GM10248 (cell line): ENCODE measurements around the gene LHX4.

Source experiments
- CTCF ChIA-PET: fragments of 300-600 bp; sonication (Branson Sonifier 250); formaldehyde crosslinking; extraction: SDS; loops from one replicate; lab custom pipeline; 2021; ENCODE audit warnings: antibody characterized with exemption; lab: Yijun Ruan, JAX
- POLR2A ChIA-PET: fragments of 350-650 bp; sonication (Branson Sonifier 250); formaldehyde crosslinking; extraction: SDS; loops from one replicate; lab custom pipeline; 2020; ENCODE audit warnings: antibody characterized with exemption; lab: Yijun Ruan, JAX
- DNase-seq: peaks from one replicate; pipeline ENCODE4 v3.0.0; 2012; ENCODE audit errors: extremely low spot score
- TF ChIP-seq, protein P1 (sequence below): IDR thresholded peaks from 2 replicates; pipeline ENCODE4 v1.5.1; 2012; ENCODE audit warnings: mild to moderate bottlenecking, low read depth; ENCODE audit errors: extremely low read depth, missing control alignments, control extremely low read depth

LHX4 gene

GRCh38 chr1:180195916-180196315 is 34.1 kb upstream of the LHX4 start:
- TF ChIP-seq, protein P1, sequence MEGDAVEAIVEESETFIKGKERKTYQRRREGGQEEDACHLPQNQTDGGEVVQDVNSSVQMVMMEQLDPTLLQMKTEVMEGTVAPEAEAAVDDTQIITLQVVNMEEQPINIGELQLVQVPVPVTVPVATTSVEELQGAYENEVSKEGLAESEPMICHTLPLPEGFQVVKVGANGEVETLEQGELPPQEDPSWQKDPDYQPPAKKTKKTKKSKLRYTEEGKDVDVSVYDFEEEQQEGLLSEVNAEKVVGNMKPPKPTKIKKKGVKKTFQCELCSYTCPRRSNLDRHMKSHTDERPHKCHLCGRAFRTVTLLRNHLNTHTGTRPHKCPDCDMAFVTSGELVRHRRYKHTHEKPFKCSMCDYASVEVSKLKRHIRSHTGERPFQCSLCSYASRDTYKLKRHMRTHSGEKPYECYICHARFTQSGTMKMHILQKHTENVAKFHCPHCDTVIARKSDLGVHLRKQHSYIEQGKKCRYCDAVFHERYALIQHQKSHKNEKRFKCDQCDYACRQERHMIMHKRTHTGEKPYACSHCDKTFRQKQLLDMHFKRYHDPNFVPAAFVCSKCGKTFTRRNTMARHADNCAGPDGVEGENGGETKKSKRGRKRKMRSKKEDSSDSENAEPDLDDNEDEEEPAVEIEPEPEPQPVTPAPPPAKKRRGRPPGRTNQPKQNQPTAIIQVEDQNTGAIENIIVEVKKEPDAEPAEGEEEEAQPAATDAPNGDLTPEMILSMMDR, result no peak
- DNase-seq, result no peak
- ChIA-PET CTCF (interaction anchor here (2.3 to 4.1 kb wide), 3 partner anchors 8 to 17 kb away, joined by 8 to 30 read pairs (median 18); no protein-coding TSS in a partner anchor), POLR2A (no interaction called here)

- POLR2A ChIA-PET, result no interaction called here
- no peak for DNase-seq
- CTCF ChIA-PET, result interaction anchor here (1.6 to 4.1 kb wide), 5 partner anchors 9 to 329 kb away, joined by 7 to 30 read pairs (median 8); no protein-coding TSS in a partner anchor
- TF ChIP-seq, protein P1, result no peak
Observed at GRCh38 chr1:180196436-180197003, 33.5 kb upstream of the LHX4 start.

DNA sequence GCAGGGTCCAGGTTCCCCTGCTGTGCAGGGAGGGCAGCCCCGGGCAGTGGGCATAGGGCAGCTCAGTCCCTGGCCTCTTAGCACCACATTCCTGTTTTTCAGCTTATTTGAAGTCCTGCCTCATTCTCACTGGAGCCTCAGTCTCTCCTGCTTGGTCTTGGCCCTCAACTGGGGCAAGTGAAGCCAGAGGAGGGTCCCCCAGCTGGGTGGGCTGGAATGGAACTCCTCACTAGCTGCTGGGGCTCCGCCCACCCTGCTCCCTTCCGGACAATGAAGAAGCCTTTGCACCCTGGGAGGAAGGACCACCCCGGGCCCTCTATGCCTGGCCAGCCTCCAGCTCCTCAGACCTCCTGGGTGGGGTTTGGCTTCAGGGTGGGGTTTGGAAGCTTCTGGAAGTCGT is 32.8 kb upstream of the LHX4 start:
- TF ChIP-seq, protein P1, result no peak
- ChIA-PET POLR2A (no interaction called here), CTCF (interaction anchor here (1.6 to 4.1 kb wide), 6 partner anchors 9 to 329 kb away, joined by 3 to 30 read pairs (median 8); no protein-coding TSS in a partner anchor)
- no peak for DNase-seq

DNA sequence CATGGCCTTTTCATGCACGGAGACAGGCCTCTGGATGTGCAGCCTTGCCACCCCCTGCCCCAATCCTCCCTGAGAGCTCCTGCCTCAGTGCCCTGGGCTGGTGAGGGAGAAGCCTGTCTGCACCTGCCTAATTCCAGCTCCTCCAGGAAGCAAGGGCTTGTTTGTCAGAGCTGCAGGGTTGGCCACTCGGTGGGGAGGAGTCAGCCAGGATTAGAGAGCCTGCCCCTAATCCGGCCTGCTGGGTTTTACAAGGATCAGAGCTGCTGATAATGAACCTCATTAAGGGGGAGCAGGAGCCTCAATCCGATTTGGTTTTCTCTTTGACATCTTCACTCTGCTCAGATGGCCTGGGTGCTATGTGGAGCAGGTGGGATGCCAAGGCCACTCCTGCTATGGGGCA is 31.9 kb upstream of the LHX4 start:
- POLR2A ChIA-PET, result no interaction called here
- CTCF ChIA-PET, result interaction anchor here (1.6 to 4.1 kb wide), 4 partner anchors 10 to 55 kb away, joined by 3 to 30 read pairs (median 13); no protein-coding TSS in a partner anchor
- TF ChIP-seq, protein P1, result no peak
- no peak for DNase-seq

- ChIA-PET POLR2A (no interaction called here), CTCF (interaction anchor here (1.6 to 4.1 kb wide), 2 partner anchors 11 to 24 kb away, joined by 3 to 18 read pairs; no protein-coding TSS in a partner anchor)
- TF ChIP-seq, protein P1, result no peak
- DNase-seq, result no peak
Observed at GRCh38 chr1:180198611-180199010, 31.5 kb upstream of the LHX4 start.

DNA sequence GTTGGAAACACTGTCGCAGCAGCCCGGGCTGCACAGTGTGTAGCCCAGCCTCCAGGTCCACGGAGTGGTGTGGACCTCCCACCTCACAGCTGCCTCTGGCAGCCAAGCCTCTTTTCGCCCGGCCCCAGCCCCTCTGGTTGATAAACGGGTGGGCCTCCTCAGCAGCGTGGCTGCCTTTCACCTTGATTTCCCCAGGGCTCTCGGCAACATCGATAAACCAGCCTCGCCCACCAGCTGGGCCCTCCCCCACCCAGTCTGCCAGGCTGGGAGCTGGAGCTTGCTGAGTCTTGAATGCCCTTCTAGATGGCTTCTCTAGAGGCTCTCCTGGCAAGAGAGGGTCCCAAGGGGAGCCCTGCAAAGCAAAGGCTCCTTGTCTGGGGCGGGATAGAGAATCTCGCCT is 31.0 kb upstream of the LHX4 start:
- POLR2A ChIA-PET, result no interaction called here

More for the DNA sequence above, 31.0 kb upstream of the LHX4 start:
- CTCF ChIA-PET, result interaction anchor here (4.1 kb wide), 1 partner anchor 11 kb away, joined by 18 read pairs; no protein-coding TSS in a partner anchor
- TF ChIP-seq, protein P1, result no peak
- no peak for DNase-seq
